HEK293T (cell line): ENCODE measurements around the gene KDELR3.

Experiments
- ARNT ChIP-seq: fragments of 450-650 bp; IDR thresholded peaks from 2 replicates; pipeline ENCODE4 v1.6.1; 2017; ENCODE audit warnings: mild to moderate bottlenecking
- BHLHE40 ChIP-seq: fragments of 450-650 bp; IDR thresholded peaks from 2 replicates; pipeline ENCODE4 v1.6.1; 2016; ENCODE audit warnings: mild to moderate bottlenecking, moderate library complexity, borderline replicate concordance
- ELF4 ChIP-seq: fragments of 450-650 bp; IDR thresholded peaks from 2 replicates; pipeline ENCODE4 v1.6.1; 2017; ENCODE audit warnings: antibody characterized with exemption
- FOXA1 ChIP-seq: fragments of 450-650 bp; IDR thresholded peaks from 2 replicates; pipeline ENCODE4 v1.6.1; 2016; ENCODE audit warnings: mild to moderate bottlenecking
- FOXK2 ChIP-seq: fragments of 450-650 bp; IDR thresholded peaks from 2 replicates; pipeline ENCODE4 v1.6.1; 2016; ENCODE audit warnings: mild to moderate bottlenecking
- FOXM1 ChIP-seq: fragments of 450-650 bp; IDR thresholded peaks from 2 replicates; pipeline ENCODE4 v1.6.1; 2017; ENCODE audit warnings: mild to moderate bottlenecking, borderline replicate concordance
- HDGF ChIP-seq: fragments of 450-650 bp; IDR thresholded peaks from 2 replicates; pipeline ENCODE4 v1.6.1; 2017; ENCODE audit warnings: antibody characterized with exemption, borderline replicate concordance
- L3MBTL2 ChIP-seq: fragments of 450-650 bp; conservative IDR thresholded peaks from 2 replicates; pipeline ENCODE4 v1.6.1; 2016; ENCODE audit warnings: mild to moderate bottlenecking
- LEF1 ChIP-seq: fragments of 450-650 bp; IDR thresholded peaks from 2 replicates; pipeline ENCODE4 v1.6.1; 2017; ENCODE audit warnings: mild to moderate bottlenecking, borderline replicate concordance
- NFRKB ChIP-seq: fragments of 450-650 bp; IDR thresholded peaks from 2 replicates; pipeline ENCODE4 v1.6.1; 2016; ENCODE audit warnings: mild to moderate bottlenecking, moderate library complexity
- SP1 ChIP-seq: fragments of 450-650 bp; IDR thresholded peaks from 2 replicates; pipeline ENCODE4 v1.6.1; 2017
- SUZ12 ChIP-seq: fragments of 450-650 bp; IDR thresholded peaks from 2 replicates; pipeline ENCODE4 v1.6.1; 2016; ENCODE audit warnings: mild to moderate bottlenecking
- TARDBP ChIP-seq: fragments of 450-650 bp; IDR thresholded peaks from 2 replicates; pipeline ENCODE4 v1.6.1; 2016
- TF ChIP-seq, protein P1 (sequence below): fragments of 450-650 bp; IDR thresholded peaks from 2 replicates; pipeline ENCODE4 v1.6.1; 2016

DNA sequence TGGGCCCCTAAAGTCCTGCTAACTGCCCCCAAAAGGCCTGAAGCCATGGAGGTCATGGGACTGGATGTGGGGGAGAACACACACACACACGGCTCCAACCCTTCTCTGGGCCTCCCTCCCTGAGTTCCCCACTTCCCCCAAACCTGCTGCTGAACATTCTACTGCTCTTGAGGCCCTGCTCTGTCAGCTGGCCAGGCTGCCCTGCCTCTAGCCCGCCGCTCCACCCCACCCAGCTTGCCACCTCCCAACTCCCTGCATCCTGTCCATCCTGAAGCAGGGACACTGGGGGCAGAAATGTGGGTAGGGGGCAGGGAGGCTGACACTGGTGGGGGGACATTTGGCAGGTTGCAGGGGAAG is 13.9 kb upstream of the KDELR3 start:
- TF ChIP-seq NFRKB: no peak
- TF ChIP-seq FOXK2: no peak
- TF ChIP-seq, protein P1, sequence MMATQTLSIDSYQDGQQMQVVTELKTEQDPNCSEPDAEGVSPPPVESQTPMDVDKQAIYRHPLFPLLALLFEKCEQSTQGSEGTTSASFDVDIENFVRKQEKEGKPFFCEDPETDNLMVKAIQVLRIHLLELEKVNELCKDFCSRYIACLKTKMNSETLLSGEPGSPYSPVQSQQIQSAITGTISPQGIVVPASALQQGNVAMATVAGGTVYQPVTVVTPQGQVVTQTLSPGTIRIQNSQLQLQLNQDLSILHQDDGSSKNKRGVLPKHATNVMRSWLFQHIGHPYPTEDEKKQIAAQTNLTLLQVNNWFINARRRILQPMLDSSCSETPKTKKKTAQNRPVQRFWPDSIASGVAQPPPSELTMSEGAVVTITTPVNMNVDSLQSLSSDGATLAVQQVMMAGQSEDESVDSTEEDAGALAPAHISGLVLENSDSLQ: no peak
- TF ChIP-seq BHLHE40: no peak
- no peak for TF ChIP-seq L3MBTL2
- TF ChIP-seq HDGF: no peak
- no peak for TF ChIP-seq FOXM1
- TF ChIP-seq ELF4: no peak
- no peak for TF ChIP-seq TARDBP
- no peak for TF ChIP-seq FOXA1
- TF ChIP-seq SUZ12: no peak
- no peak for TF ChIP-seq SP1
- no peak for TF ChIP-seq ARNT
- TF ChIP-seq LEF1: no peak
